Gastrocnemius medialis (tissue), 4 donors: ENCODE measurements around the gene PHACTR3. TPM values are rescaled to one million over a fixed set of nuclear protein-coding genes. Genes with fewer than 3 reads are reported as not detected.

Source experiments
- ATAC-seq, 2 donors: fragments of 150-250 bp; one replicate each; pipeline ENCODE4 v1.9.1; 2016
- DNase-seq, 2 donors: peaks; one replicate each; pipeline ENCODE4 v3.0.0-alpha.2; 2019
- H3K27ac ChIP-seq, 4 donors: fragments of 200-600 bp; sonication (generic); 1 replicate in 1 of 4; 2 replicates in 3 of 4; pipeline ENCODE4 v1.5.1; 2016 to 2018; ENCODE audit warnings: mild to moderate bottlenecking in 2 of 4, moderate library complexity in 1 of 4
- H3K27me3 ChIP-seq, 3 donors: fragments of 200-600 bp; sonication (generic) in 2 of 3; 1 replicate in 1 of 3; 2 replicates in 2 of 3; pipeline versions ENCODE4 v1.5.1 to v1.6.0; 2016 to 2019; ENCODE audit warnings: mild to moderate bottlenecking in 1 of 3, moderate library complexity in 1 of 3
- H3K36me3 ChIP-seq, 2 donors: fragments of 200-600 bp; sonication (generic) in 1 of 2; one replicate each; pipeline ENCODE4 v1.5.1; 2017 to 2018
- H3K4me1 ChIP-seq, 2 donors: fragments of 200-600 bp; sonication (generic) in 1 of 2; one replicate each; pipeline ENCODE4 v1.5.1; 2016 to 2017; ENCODE audit warnings: mild to moderate bottlenecking in 2 of 2
- H3K4me3 ChIP-seq, 4 donors: fragments of 200-600 bp; sonication (generic) in 3 of 4; 1 replicate in 1 of 4; 2 replicates in 3 of 4; pipeline ENCODE4 v1.5.1; 2016 to 2019; ENCODE audit warnings: mild to moderate bottlenecking in 2 of 4
- H3K9me3 ChIP-seq, 3 donors: fragments of 200-600 bp; sonication (generic) in 2 of 3; 1 replicate in 1 of 3; 2 replicates in 2 of 3; pipeline ENCODE4 v1.5.1; 2016 to 2019
- CTCF ChIP-seq, 5 experiments: fragments of 450-650 bp in 3 of 5; fragments of 200-600 bp in 2 of 5; sonication (generic) in 2 of 5; IDR thresholded peaks in 4 of 5; conservative IDR thresholded peaks in 1 of 5; 1 replicate in 4 of 5; 2 replicates in 1 of 5; pipeline ENCODE4 v1.5.1; 2016 to 2019; ENCODE audit warnings: antibody characterized with exemption in 5 of 5, mild to moderate bottlenecking in 3 of 5, moderate library complexity in 3 of 5
- POLR2A ChIP-seq, 2 donors: fragments of 450-650 bp; IDR thresholded peaks; one replicate each; pipeline ENCODE4 v1.6.1; 2017; ENCODE audit warnings: antibody characterized with exemption in 2 of 2, mild to moderate bottlenecking in 2 of 2, moderate library complexity in 2 of 2
- in situ Hi-C, 4 donors: fragments of 200-750 bp; cut with MboI; loops; one replicate each; pipeline versions ENCODE4 v1.15.0 to v1.8.0; 2017; ENCODE audit warnings: low sequenced_read_pairs in 4 of 4
- intact Hi-C: fragments of 100-400 bp; cut with DNase I; formaldehyde crosslinking; loops from one replicate; pipeline ENCODE4 v1.15.1; 2023; ENCODE audit warnings: low total_unique reads
- total RNA-seq, 4 donors: library from RNA; depleted of rRNA; stranded (reverse); fragments of >200 nt; gene quantifications; one replicate each; pipeline versions ENCODE4 v1.1.0 to v1.2.3, GENCODE V29; 2016

Gene PHACTR3
- total RNA-seq, 4 donors from 2014 or later: 0.24 to 1.1 (median 0.59) TPM; not detected in 1

- no peaks in the 10 kb centered on the region for H3K4me1 ChIP-seq
- no peak overlapping the region for H3K4me3 ChIP-seq
- no peaks in the 10 kb centered on the region for H3K9me3 ChIP-seq
- no peaks in the 10 kb centered on the region for H3K27me3 ChIP-seq
- DNase-seq: no peak
- in situ Hi-C loops (no loop called here), intact Hi-C loops (no loop called here)
- no peak for ATAC-seq
- no peak overlapping the region for H3K27ac ChIP-seq
- TF ChIP-seq CTCF (IDR thresholded peaks at IDR 0.05 in 4 of 5, conservative IDR thresholded peaks at IDR 0.05 in 1 of 5): no peak
- TF ChIP-seq POLR2A (IDR thresholded peaks at IDR 0.05): no peak
- H3K36me3 ChIP-seq: no peaks in the 10 kb centered on the region
Observed at GRCh38 chr20:59824711-59825562, 220.6 kb downstream of the PHACTR3 start.

DNA sequence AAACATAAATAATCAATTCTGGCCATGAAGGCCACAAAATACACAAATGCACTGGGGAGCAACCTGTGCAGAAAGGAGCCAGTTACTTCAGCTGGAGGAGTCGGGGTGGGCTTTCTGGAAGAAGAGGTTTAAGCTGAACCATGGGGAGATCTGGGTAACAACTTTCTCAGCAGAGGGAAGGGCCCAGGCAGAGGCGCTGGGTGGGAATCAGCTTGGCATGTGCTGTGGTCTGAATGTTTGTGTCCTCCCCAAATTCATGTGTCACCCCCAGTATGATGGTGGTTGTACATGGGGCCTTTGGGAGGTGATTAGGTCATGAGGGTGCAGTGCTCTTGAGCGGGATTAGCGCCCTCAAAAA lies 221.2 kb downstream of the PHACTR3 start:
- Histone ChIP-seq H3K4me3 (no peak overlapping the region), H3K27ac (no peak overlapping the region), H3K36me3 (no peaks in the 10 kb centered on the region), H3K27me3 (no peaks in the 10 kb centered on the region), H3K4me1 (no peaks in the 10 kb centered on the region), H3K9me3 (no peaks in the 10 kb centered on the region)
- intact Hi-C loops: no loop called here
- ATAC-seq (no peak), DNase-seq (no peak)
- no peak for TF ChIP-seq POLR2A (IDR thresholded peaks at IDR 0.05)
- TF ChIP-seq CTCF (IDR thresholded peaks at IDR 0.05 in 4 of 5, conservative IDR thresholded peaks at IDR 0.05 in 1 of 5): no peak
- in situ Hi-C loops: no loop called here

- no peak for TF ChIP-seq CTCF (IDR thresholded peaks at IDR 0.05 in 4 of 5, conservative IDR thresholded peaks at IDR 0.05 in 1 of 5)
- TF ChIP-seq POLR2A (IDR thresholded peaks at IDR 0.05): no peak
- no peaks in the 10 kb centered on the region for H3K27me3 ChIP-seq
- DNase-seq (peak in 1 of 2 donors; percentile 44), ATAC-seq (peak in 1 of 2 donors; percentile 76)
- H3K9me3 ChIP-seq: no peaks in the 10 kb centered on the region
- intact Hi-C loops: no loop called here
- no peak overlapping the region for H3K4me3 ChIP-seq
- peak overlapping the region in 1 of 4 donors; percentile 13 for H3K27ac ChIP-seq
- no peaks in the 10 kb centered on the region for H3K4me1 ChIP-seq
- H3K36me3 ChIP-seq: no peaks in the 10 kb centered on the region
- in situ Hi-C loops: no loop called here
Observed at GRCh38 chr20:59825944-59826759, 221.8 kb downstream of the PHACTR3 start.

DNA sequence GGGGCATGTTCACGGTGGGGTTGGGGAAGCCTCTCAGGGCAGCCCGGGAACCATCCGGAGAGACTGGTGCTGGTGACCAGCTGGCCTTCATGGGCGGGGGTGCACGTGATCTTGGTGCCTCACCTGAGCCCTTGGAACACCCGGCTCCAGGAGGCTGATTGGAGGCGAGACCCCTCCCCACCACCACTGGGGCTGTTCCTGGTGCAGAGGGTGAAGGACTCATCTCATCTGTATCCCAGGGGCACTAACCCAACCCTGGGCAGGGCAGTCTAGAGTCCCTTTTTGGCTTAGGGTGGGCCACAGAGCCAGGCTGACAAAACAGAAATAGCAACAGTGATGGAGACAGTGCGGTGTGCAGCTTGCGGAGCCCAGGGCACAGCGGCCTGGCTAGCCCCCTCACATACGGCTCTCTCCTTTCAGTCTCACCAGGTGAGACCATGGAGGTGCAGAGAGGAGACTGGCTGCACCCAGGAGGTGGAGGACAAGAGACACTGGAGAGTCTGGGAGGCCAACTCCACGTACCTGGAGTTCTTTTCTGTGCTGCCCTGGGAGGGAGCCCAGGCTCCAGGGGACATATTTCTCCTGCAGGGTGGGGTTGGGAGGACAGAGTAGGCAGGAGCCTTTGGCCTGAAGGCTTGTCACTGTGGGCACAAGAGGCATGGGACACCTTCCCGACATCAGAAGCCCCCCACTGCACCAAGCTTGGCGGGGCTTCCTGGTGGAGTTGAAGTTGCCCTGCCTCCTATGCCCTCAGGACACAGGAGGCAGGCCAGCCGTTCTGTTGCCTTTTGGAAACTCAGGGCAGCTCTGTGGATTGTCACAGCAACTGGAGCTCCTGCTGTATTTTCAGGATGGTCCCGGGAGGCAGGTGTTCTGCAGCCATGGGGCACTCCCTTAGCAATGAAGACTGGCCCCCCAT lies 223.1 kb downstream of the PHACTR3 start:
- DNase-seq: no peak
- Histone ChIP-seq H3K27ac (peak overlapping the region in 1 of 4 donors; percentile 8), H3K4me1 (no peaks in the 10 kb centered on the region), H3K27me3 (no peaks in the 10 kb centered on the region), H3K36me3 (no peaks in the 10 kb centered on the region), H3K9me3 (no peaks in the 10 kb centered on the region), H3K4me3 (no peak overlapping the region)
- TF ChIP-seq CTCF (IDR thresholded peaks at IDR 0.05 in 4 of 5, conservative IDR thresholded peaks at IDR 0.05 in 1 of 5) (no peak), POLR2A (IDR thresholded peaks at IDR 0.05) (no peak)
- in situ Hi-C loops: no loop called here
- intact Hi-C loops: no loop called here
- no peak for ATAC-seq
